ENCODE measurements around the gene TRIM59.

- TF ChIP-seq, protein P1, sequence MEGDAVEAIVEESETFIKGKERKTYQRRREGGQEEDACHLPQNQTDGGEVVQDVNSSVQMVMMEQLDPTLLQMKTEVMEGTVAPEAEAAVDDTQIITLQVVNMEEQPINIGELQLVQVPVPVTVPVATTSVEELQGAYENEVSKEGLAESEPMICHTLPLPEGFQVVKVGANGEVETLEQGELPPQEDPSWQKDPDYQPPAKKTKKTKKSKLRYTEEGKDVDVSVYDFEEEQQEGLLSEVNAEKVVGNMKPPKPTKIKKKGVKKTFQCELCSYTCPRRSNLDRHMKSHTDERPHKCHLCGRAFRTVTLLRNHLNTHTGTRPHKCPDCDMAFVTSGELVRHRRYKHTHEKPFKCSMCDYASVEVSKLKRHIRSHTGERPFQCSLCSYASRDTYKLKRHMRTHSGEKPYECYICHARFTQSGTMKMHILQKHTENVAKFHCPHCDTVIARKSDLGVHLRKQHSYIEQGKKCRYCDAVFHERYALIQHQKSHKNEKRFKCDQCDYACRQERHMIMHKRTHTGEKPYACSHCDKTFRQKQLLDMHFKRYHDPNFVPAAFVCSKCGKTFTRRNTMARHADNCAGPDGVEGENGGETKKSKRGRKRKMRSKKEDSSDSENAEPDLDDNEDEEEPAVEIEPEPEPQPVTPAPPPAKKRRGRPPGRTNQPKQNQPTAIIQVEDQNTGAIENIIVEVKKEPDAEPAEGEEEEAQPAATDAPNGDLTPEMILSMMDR (tag by site-specific recombination; IDR thresholded peaks at IDR 0.05), result no peak
- TF ChIP-seq ZBTB8A (tag by site-specific recombination; IDR thresholded peaks at IDR 0.05) (no peak), ZNF26 (tag by site-specific recombination; IDR thresholded peaks at IDR 0.05) (no peak), ZFP3 (tag by site-specific recombination; IDR thresholded peaks at IDR 0.05; ENCODE audit: low read depth) (no peak), ZNF585B (tag by site-specific recombination; IDR thresholded peaks at IDR 0.05) (no peak), ZNF558 (tag by site-specific recombination; IDR thresholded peaks at IDR 0.05) (no peak), ZNF571 (tag by site-specific recombination; IDR thresholded peaks at IDR 0.05) (no peak), ZNF621 (tag by site-specific recombination; IDR thresholded peaks at IDR 0.05) (no peak), ZNF239 (tag by site-specific recombination; IDR thresholded peaks at IDR 0.05) (no peak)
These were observed 14.7 kb upstream of the TRIM59 start for GRCh38 chr3:160464321-160464720.
